Ishikawa (cell line): Measurements from ENCODE around the gene NPAS2.

Experiments used
- CEBPB ChIP-seq: IDR thresholded peaks from 2 replicates; pipeline ENCODE4 v1.6.1; 2012
- EGR1 ChIP-seq: IDR thresholded peaks from 2 replicates; pipeline ENCODE4 v1.6.1; 2012
- EP300 ChIP-seq: IDR thresholded peaks from 2 replicates; pipeline ENCODE4 v1.6.1; 2012; ENCODE audit warnings: borderline replicate concordance
- NFIC ChIP-seq: IDR thresholded peaks from 2 replicates; pipeline ENCODE4 v1.6.1; 2012
- RAD21 ChIP-seq: IDR thresholded peaks from 2 replicates; pipeline ENCODE4 v1.6.1; 2012; ENCODE audit warnings: low read depth
- TAF1 ChIP-seq: IDR thresholded peaks from 2 replicates; pipeline ENCODE4 v1.6.1; 2012; ENCODE audit warnings: low read depth, mild to moderate bottlenecking
- TCF12 ChIP-seq: IDR thresholded peaks from 2 replicates; pipeline ENCODE4 v1.6.1; 2012; ENCODE audit warnings: low read depth
- YY1 ChIP-seq: IDR thresholded peaks from 2 replicates; pipeline ENCODE4 v1.6.1; 2012; ENCODE audit warnings: low read depth
- TF ChIP-seq, protein P1 (sequence below): IDR thresholded peaks from 2 replicates; pipeline ENCODE4 v1.6.1; 2012
- TF ChIP-seq, protein P2 (sequence below): IDR thresholded peaks from 2 replicates; pipeline ENCODE4 v1.6.1; 2012; ENCODE audit warnings: low read depth, mild to moderate bottlenecking

GRCh38 chr2:100972452-100972851 lies 152.5 kb downstream of the NPAS2 start:
- TF ChIP-seq, protein P1, sequence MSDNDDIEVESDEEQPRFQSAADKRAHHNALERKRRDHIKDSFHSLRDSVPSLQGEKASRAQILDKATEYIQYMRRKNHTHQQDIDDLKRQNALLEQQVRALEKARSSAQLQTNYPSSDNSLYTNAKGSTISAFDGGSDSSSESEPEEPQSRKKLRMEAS = no peak
- TF ChIP-seq TAF1 (no peak), EGR1 (no peak), TCF12 (no peak), RAD21 (no peak), CEBPB (no peak), NFIC (no peak), EP300 (no peak), YY1 (no peak)
- TF ChIP-seq, protein P2, sequence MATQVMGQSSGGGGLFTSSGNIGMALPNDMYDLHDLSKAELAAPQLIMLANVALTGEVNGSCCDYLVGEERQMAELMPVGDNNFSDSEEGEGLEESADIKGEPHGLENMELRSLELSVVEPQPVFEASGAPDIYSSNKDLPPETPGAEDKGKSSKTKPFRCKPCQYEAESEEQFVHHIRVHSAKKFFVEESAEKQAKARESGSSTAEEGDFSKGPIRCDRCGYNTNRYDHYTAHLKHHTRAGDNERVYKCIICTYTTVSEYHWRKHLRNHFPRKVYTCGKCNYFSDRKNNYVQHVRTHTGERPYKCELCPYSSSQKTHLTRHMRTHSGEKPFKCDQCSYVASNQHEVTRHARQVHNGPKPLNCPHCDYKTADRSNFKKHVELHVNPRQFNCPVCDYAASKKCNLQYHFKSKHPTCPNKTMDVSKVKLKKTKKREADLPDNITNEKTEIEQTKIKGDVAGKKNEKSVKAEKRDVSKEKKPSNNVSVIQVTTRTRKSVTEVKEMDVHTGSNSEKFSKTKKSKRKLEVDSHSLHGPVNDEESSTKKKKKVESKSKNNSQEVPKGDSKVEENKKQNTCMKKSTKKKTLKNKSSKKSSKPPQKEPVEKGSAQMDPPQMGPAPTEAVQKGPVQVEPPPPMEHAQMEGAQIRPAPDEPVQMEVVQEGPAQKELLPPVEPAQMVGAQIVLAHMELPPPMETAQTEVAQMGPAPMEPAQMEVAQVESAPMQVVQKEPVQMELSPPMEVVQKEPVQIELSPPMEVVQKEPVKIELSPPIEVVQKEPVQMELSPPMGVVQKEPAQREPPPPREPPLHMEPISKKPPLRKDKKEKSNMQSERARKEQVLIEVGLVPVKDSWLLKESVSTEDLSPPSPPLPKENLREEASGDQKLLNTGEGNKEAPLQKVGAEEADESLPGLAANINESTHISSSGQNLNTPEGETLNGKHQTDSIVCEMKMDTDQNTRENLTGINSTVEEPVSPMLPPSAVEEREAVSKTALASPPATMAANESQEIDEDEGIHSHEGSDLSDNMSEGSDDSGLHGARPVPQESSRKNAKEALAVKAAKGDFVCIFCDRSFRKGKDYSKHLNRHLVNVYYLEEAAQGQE = no peak
